Lung (tissue), 12 donors: ENCODE data around the gene ACIN1. TPM values are rescaled to one million over a fixed set of nuclear protein-coding genes. Genes with fewer than 3 reads are reported as not detected.

Experiments
- ATAC-seq: fragments of 200-7000 bp; cut with Tn5 transposase; one replicate; pipeline ENCODE4 v1.9.1; 2020; ENCODE audit warnings: moderate number of reproducible peaks; ENCODE audit not compliant: insufficient read depth, low FRiP score
- DNase-seq, 3 donors: peaks; one replicate each; pipeline ENCODE4 v3.0.0-alpha.2; 2013 to 2017
- H3K27ac ChIP-seq, 2 donors: one replicate each; pipeline ENCODE4 v1.5.1; 2013; ENCODE audit warnings: mild to moderate bottlenecking in 2 of 2, moderate library complexity in 2 of 2, control low read depth in 1 of 2, inconsistent platforms in 1 of 2, low read depth in 1 of 2, low read length in 1 of 2
- H3K27me3 ChIP-seq, 3 donors: one replicate each; pipeline ENCODE4 v1.5.1; 2013; ENCODE audit warnings: low read length in 2 of 3; ENCODE audit not compliant: control insufficient read depth in 3 of 3, insufficient read depth in 3 of 3
- H3K36me3 ChIP-seq, 4 donors: one replicate each; pipeline ENCODE4 v1.5.1; 2013; ENCODE audit warnings: low read length in 4 of 4, mild to moderate bottlenecking in 1 of 4, moderate library complexity in 1 of 4; ENCODE audit not compliant: control insufficient read depth in 4 of 4, insufficient read depth in 4 of 4
- H3K4me1 ChIP-seq, 5 donors: one replicate each; pipeline ENCODE4 v1.5.1; 2013; ENCODE audit warnings: low read length in 5 of 5, mild to moderate bottlenecking in 2 of 5, moderate library complexity in 1 of 5; ENCODE audit not compliant: control insufficient read depth in 5 of 5, insufficient read depth in 5 of 5
- H3K4me3 ChIP-seq: one replicate; pipeline ENCODE4 v1.5.1; 2013; ENCODE audit warnings: mild to moderate bottlenecking, control low read depth, moderate library complexity
- H3K9ac ChIP-seq, 2 donors: one replicate each; pipeline ENCODE4 v1.5.1; 2013; ENCODE audit warnings: low read length in 2 of 2, control low read depth in 1 of 2; ENCODE audit not compliant: insufficient read depth in 1 of 2
- H3K9me3 ChIP-seq, 4 donors: one replicate each; pipeline ENCODE4 v1.5.1; 2013; ENCODE audit warnings: low read length in 3 of 4, mild to moderate bottlenecking in 1 of 4, moderate library complexity in 1 of 4; ENCODE audit not compliant: control insufficient read depth in 4 of 4, insufficient read depth in 3 of 4
- CTCF ChIP-seq: IDR thresholded peaks from 2 replicates; pipeline ENCODE4 v1.5.1; 2012; ENCODE audit warnings: mild to moderate bottlenecking; ENCODE audit errors: control extremely low read depth, extremely low read depth
- WGBS, 2 donors: extraction: QIAGEN DNeasy Blood & Tissue Kit; methylation state at CpG; one replicate each; pipeline ENCODE4 v1.1.7; 2013; 5-methylcytosine and 5-hydroxymethylcytosine counted together
- polyA plus RNA-seq, 2 donors: library from polyadenylated mRNA; stranded (reverse); fragments of 200-250 nt; gene quantifications; one replicate each; pipeline ENCODE4 v1.2.1, GENCODE V29; 2013
- total RNA-seq, 2 donors: library from RNA; depleted of rRNA in 1 of 2; stranded (reverse); fragments of >200 nt in 1 of 2; gene quantifications; one replicate each; pipeline ENCODE4 v1.2.1, GENCODE V29; 2014 to 2021
- donor health status: control.
- donor health status: control.
- donor health status: Bipolar disorder and iron deficiency.
- donor health status: healthy.
- donor health status: DM: yes; HTN: yes; CAD: no.

The ACIN1 gene
- total and polyA plus RNA-seq, 4 donors = 76.3 to 154 (median 115) TPM

- H3K4me1 ChIP-seq = peaks cover under 1 to 21% (median 4%) of the 10 kb centered on the region in 5 donors
- H3K27me3 ChIP-seq = no peaks in the 10 kb centered on the region
- no peak for TF ChIP-seq CTCF
- peak within 1 kb of the TSS in 1 of 2 donors; percentile 55 for H3K27ac ChIP-seq
- peak within 1 kb of the TSS in 1 of 2 donors; percentile 67 for H3K9ac ChIP-seq
- 2% methylated on average over 37 to 73 of the region's 73 CpGs for WGBS, 2 donors
- DNase-seq = peak; percentile 80 to 90 (median 85)
- peaks cover under 1 to 27% (median 16%) of the 10 kb centered on the region in 4 donors for H3K36me3 ChIP-seq
- peak; percentile 46 for ATAC-seq
- peak within 1 kb of the TSS; percentile 51 for H3K4me3 ChIP-seq
- H3K9me3 ChIP-seq = no peaks in the 10 kb centered on the region
Measured at GRCh38 chr14:23056956-23057756, 37.8 kb downstream of the ACIN1 start, which contains the start of gene CDH24. CDH24 (minus strand) TSS chr14:23057520; CDS start chr14:23055733, 1,787 bp downstream.

- no peaks in the 10 kb centered on the region for H3K27me3 ChIP-seq
- peaks cover 0 to 18% (median 0%) of the 10 kb centered on the region in 5 donors for H3K4me1 ChIP-seq
- no peak overlapping the region for H3K9ac ChIP-seq
- no peak overlapping the region for H3K4me3 ChIP-seq
- peak in 2 of 3 donors; percentile 54 to 55 for DNase-seq
- WGBS, 2 donors = 8 to 10% methylated on average over 17 of the region's 17 CpGs
- H3K36me3 ChIP-seq = peaks cover 0 to 21% (median 13%) of the 10 kb centered on the region in 4 donors
- peak overlapping the region in 1 of 2 donors; percentile 4 for H3K27ac ChIP-seq
- H3K9me3 ChIP-seq = no peaks in the 10 kb centered on the region
- ATAC-seq = peak; percentile 54
- TF ChIP-seq CTCF = peak; percentile 32
Measured at GRCh38 chr14:23056145-23056955, 38.6 kb downstream of the ACIN1 start.

GRCh38 chr14:23055621-23056144 lies 39.3 kb downstream of the ACIN1 start:
- H3K9ac ChIP-seq = no peak overlapping the region
- H3K9me3 ChIP-seq = no peaks in the 10 kb centered on the region
- DNase-seq (no peak), ATAC-seq (no peak)
- no peak overlapping the region for H3K4me3 ChIP-seq
- peaks cover 0 to 18% (median 0%) of the 10 kb centered on the region in 5 donors for H3K4me1 ChIP-seq
- H3K36me3 ChIP-seq = peaks cover 0 to 15% (median 10%) of the 10 kb centered on the region in 4 donors
- H3K27ac ChIP-seq = no peak overlapping the region
- WGBS, 2 donors = 81 to 93% methylated on average over 6 of the region's 6 CpGs
- TF ChIP-seq CTCF = no peak
- H3K27me3 ChIP-seq = no peaks in the 10 kb centered on the region
